ENCODE measurements around the gene ATXN1L.
"Not testable (repeated sequence)": the region's sequence is repeated elsewhere in the genome, so short reads cannot be mapped to it uniquely, and the experiment has no call there.

Gene ATXN1L, protein sequence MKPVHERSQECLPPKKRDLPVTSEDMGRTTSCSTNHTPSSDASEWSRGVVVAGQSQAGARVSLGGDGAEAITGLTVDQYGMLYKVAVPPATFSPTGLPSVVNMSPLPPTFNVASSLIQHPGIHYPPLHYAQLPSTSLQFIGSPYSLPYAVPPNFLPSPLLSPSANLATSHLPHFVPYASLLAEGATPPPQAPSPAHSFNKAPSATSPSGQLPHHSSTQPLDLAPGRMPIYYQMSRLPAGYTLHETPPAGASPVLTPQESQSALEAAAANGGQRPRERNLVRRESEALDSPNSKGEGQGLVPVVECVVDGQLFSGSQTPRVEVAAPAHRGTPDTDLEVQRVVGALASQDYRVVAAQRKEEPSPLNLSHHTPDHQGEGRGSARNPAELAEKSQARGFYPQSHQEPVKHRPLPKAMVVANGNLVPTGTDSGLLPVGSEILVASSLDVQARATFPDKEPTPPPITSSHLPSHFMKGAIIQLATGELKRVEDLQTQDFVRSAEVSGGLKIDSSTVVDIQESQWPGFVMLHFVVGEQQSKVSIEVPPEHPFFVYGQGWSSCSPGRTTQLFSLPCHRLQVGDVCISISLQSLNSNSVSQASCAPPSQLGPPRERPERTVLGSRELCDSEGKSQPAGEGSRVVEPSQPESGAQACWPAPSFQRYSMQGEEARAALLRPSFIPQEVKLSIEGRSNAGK

GRCh38 chr16:71845639-71846430 lies at the start of gene ATXN1L:
TSS of gene ATXN1L (plus strand) at chr16:71845976. CDS start at chr16:71849741, 3,765 bp downstream.
- peak; percentile 99 for DNase-seq (ENCODE audit: low spot score)

GRCh38 chr16:71796501-71797097 lies 49.2 kb upstream of the ATXN1L start:
- DNase-seq (ENCODE audit: low spot score) = no peak

GRCh38 chr16:71803305-71803690 lies 42.5 kb upstream of the ATXN1L start:
- DNase-seq (ENCODE audit: low spot score) = no peak

- DNase-seq (ENCODE audit: low spot score) = peak; percentile 17
These were observed 37.7 kb upstream of the ATXN1L start for GRCh38 chr16:71807905-71808592.

DNA sequence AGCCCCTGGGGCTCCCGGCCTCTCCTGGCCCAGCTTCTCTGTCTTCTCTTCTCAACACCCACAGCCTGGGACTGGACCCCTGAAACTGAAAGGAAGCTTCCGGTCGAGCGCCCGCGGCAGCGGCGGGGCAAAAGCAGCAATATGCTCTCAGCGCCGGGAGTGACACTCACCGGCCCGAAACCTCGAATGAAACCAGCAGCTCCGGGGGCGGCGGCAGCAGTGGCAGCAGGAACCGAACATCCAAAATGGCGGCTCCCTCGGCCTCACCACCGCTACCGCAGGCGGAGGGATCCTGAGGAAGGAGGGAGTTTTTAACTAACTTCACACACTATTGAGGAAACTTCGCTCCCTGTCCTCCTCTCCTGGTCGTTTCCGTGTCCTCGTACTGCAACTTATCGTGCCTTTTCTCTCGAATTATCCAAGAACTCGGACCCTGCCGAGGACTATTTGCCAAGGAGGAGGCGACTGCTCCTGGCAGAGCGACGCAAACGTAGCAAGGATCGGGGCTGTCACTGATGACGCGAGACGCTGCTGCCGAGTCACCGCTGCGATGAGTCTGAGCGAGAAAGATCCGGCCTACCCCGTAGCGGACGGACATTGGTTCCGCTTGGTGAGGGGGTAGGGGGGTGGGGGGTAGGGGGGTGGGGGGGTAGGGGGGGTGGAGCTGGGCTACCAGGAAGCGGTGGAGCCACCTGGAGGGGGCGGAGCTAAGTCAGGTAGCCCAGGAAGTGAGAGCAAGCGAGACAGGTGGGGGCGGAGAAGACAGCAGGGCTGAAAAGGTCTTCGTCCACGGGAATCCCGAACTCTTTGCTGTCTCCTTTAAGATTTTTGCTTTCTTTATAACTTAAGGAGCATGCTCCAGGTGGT lies 37.0 kb upstream of the ATXN1L start, which contains the start of gene AP1G1:
Gene AP1G1, minus strand, starts transcription at position 242 of the 867 bp plus-strand sequence. CDS start 19,355 bp downstream, outside the sequence.
- peak; percentile 97 for DNase-seq (ENCODE audit: low spot score)

GRCh38 chr16:71810155-71810530 lies 35.6 kb upstream of the ATXN1L start:
- not testable (repeated sequence) for DNase-seq (ENCODE audit: low spot score)

DNA sequence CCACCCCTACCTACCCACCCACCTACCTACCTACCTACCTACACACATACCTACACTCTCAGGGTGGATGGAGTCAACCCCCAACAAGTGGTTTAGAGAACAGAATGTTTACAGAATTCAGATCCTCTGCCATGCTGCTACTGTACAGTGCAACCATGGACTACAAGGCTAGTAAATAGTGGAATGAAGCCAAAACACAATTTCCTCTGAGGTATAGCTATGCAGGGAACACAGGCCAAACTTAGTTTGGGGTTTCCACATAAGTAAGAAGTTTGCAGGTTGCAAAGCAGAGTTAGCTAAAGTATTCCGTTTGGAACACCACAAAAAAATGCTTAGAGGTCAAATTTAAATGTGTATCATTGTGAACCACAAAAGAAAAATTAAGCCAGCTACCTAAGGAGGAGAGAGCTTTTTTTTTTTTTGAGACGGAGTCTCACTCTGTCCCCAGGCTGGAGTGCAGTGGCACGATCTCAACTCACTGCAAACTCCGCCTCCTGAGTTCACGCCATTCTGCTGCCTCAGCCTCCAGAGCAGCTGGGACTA lies 34.4 kb upstream of the ATXN1L start:
- no peak for DNase-seq (ENCODE audit: low spot score)

GRCh38 chr16:71817155-71817500 lies 28.6 kb upstream of the ATXN1L start:
- not testable (repeated sequence) for DNase-seq (ENCODE audit: low spot score)

GRCh38 chr16:71826533-71827017 lies 19.2 kb upstream of the ATXN1L start:
- no peak for DNase-seq (ENCODE audit: low spot score)

DNA sequence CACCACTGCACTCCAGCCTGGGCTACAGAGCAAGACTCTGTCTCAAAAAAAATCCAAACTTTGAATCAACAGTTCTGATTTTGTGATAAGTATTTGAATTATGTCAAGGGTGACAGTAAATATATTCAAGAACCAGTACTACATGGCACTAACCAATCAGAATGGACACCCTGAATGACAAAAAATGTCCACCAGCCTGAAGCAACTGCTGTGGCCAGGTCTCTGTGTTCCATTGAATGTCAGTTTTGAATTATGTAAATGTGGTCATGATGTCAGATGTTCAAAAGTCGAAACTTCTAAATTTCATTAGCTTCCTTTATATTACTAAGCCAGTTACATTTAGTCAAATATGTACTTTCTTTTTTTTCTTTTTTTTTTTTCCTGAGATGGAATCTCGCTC lies 15.4 kb upstream of the ATXN1L start:
- DNase-seq (ENCODE audit: low spot score) = no peak

DNA sequence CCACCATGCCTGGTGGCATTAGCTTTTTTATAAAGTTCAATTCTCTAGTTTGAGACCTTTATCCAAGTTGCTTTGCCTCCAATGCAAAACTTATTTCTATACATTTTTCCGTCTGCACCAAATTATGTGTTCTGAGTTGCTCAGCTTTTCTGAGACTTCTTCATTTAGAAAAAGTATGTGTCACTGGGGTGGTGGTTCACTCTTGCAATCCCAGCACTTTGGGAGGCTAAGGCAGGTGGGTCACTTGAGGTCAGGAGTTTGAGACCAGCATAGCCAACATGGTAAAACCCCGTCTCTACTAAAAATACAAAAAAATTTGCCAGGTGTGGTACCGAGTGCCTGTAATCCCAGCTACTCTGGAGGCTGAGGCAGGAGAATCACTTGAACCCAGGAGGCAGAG lies 14.1 kb upstream of the ATXN1L start:
- not testable (repeated sequence) for DNase-seq (ENCODE audit: low spot score)

DNA sequence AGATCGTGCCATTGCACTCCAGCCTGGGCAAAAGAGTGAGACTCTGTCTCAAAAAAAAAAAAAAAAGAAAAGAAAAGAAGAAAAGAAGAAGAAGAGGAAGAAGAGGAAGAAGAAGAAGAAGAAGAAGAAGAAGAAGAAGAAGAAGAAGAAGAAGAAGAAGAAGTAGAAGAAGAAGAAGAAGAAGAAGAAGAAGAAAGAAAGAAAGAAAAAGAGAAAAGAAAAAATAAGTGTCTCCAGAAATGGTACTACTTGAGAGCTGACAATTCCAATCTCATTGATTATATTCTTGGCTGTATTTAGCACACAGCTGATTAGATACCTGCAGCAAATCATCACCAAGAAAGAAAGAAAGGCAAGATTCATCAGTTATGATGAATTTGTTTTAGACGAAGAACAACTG lies 13.7 kb upstream of the ATXN1L start:
- not testable (repeated sequence) for DNase-seq (ENCODE audit: low spot score)

- DNase-seq (ENCODE audit: low spot score) = no peak
These were observed 11.5 kb upstream of the ATXN1L start for GRCh38 chr16:71834291-71834690.

- DNase-seq (ENCODE audit: low spot score) = no peak
These were observed 8.6 kb upstream of the ATXN1L start for GRCh38 chr16:71837150-71837549.

DNA sequence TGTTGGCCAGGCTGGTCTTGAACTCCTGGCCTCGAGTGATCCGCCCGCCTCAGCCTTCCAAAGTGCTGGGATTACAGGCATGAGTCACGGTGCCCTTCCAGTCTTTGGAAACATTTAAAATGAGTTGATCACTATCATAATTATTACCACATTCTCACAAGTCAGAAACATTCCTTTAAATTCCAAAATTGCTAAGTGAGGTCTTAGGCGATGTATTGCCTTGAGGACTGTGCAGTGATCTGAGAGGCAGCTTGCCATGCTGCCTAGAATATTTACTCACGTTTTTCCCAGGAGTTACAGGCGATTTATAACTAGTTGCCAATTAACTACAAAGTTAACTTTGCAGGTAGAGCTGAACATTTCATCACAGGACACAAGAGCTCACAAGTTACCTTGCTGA lies 5.7 kb upstream of the ATXN1L start:
- DNase-seq (ENCODE audit: low spot score) = no peak

- no peak for DNase-seq (ENCODE audit: low spot score)
These were observed 2.2 kb upstream of the ATXN1L start for GRCh38 chr16:71843572-71843971.

GRCh38 chr16:71846431-71846830 lies 655 bp downstream of the ATXN1L start:
- no peak for DNase-seq (ENCODE audit: low spot score)

GRCh38 chr16:71847096-71847495 lies 1.3 kb downstream of the ATXN1L start:
- DNase-seq (ENCODE audit: low spot score) = no peak

- no peak for DNase-seq (ENCODE audit: low spot score)
These were observed 2.8 kb downstream of the ATXN1L start for GRCh38 chr16:71848622-71849021.

- DNase-seq (ENCODE audit: low spot score) = no peak
These were observed 6.0 kb downstream of the ATXN1L start for GRCh38 chr16:71851746-71852145.
